Measurements from ENCODE around the gene ADAMTS15. TPM values are rescaled to one million over a fixed set of nuclear protein-coding genes. Genes with fewer than 3 reads are reported as not detected.

ADAMTS15 gene
- total and polyA plus RNA-seq, 2 experiments from 2014 or later, result 2.2 to 12.9 TPM

DNA sequence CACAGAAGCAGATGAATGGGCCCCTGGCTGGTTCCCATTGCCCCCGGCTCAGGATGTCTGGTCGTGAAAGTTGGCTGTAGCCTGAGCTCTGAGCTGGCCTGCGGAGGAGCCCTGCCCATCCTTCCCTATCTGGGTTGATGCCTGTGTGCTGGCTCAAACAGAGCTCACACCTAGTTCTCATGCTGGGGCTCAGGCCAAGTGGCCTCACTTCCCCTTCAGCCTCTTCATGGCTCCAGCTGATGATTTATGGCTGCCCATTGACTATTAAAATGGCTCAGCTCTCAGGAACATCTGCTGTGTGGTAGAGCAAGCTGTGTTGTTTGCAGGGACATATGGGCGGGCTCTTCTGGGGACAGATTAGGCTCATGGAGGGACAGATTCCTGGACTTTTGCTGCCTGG lies 64.7 kb downstream of the ADAMTS15 start:
- no peaks in the 10 kb centered on the region for H3K9me3 ChIP-seq (ENCODE audit: low read depth)
- H3K27ac ChIP-seq, result no peak overlapping the region
- H3K27me3 ChIP-seq, result no peaks in the 10 kb centered on the region
- no peak for DNase-seq (ENCODE audit: low read depth in 1 of 2, low spot score in 1 of 2)
- H3K36me3 ChIP-seq, result no peaks in the 10 kb centered on the region
- no peak overlapping the region for H3K4me3 ChIP-seq
- TF ChIP-seq, protein P1, sequence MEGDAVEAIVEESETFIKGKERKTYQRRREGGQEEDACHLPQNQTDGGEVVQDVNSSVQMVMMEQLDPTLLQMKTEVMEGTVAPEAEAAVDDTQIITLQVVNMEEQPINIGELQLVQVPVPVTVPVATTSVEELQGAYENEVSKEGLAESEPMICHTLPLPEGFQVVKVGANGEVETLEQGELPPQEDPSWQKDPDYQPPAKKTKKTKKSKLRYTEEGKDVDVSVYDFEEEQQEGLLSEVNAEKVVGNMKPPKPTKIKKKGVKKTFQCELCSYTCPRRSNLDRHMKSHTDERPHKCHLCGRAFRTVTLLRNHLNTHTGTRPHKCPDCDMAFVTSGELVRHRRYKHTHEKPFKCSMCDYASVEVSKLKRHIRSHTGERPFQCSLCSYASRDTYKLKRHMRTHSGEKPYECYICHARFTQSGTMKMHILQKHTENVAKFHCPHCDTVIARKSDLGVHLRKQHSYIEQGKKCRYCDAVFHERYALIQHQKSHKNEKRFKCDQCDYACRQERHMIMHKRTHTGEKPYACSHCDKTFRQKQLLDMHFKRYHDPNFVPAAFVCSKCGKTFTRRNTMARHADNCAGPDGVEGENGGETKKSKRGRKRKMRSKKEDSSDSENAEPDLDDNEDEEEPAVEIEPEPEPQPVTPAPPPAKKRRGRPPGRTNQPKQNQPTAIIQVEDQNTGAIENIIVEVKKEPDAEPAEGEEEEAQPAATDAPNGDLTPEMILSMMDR (IDR thresholded peaks at IDR 0.05; ENCODE audit: low read depth, low read length), result no peak
- H3K4me1 ChIP-seq (ENCODE audit: low read depth), result no peaks in the 10 kb centered on the region

DNA sequence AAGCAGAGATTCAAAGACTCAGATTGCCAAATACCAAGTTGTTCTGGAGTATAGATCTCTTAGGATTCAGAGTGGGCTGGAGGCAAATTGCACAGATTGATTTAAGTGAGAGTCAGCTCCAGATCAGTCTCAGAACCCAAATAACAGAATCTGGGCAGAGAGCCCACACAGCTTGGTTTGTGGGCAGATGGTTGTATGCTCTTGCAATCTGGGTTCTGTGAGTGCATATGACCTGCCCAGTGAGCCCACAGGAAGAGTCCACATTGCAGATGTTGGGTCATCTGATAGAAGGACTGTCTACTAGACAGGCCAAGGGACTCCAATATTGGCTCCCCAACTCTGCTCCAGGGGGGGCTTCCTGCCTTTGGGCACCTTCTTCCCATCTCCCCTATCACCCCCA lies 65.9 kb downstream of the ADAMTS15 start:
- H3K4me1 ChIP-seq (ENCODE audit: low read depth), result no peaks in the 10 kb centered on the region
- H3K9me3 ChIP-seq (ENCODE audit: low read depth), result no peaks in the 10 kb centered on the region
- H3K36me3 ChIP-seq, result no peaks in the 10 kb centered on the region
- DNase-seq (ENCODE audit: low read depth in 1 of 2, low spot score in 1 of 2), result peak in 1 of 2 donors; percentile 73
- H3K27ac ChIP-seq, result no peak overlapping the region
- H3K4me3 ChIP-seq, result no peak overlapping the region
- TF ChIP-seq, protein P1 (IDR thresholded peaks at IDR 0.05; ENCODE audit: low read depth, low read length), result no peak
- no peaks in the 10 kb centered on the region for H3K27me3 ChIP-seq

DNA sequence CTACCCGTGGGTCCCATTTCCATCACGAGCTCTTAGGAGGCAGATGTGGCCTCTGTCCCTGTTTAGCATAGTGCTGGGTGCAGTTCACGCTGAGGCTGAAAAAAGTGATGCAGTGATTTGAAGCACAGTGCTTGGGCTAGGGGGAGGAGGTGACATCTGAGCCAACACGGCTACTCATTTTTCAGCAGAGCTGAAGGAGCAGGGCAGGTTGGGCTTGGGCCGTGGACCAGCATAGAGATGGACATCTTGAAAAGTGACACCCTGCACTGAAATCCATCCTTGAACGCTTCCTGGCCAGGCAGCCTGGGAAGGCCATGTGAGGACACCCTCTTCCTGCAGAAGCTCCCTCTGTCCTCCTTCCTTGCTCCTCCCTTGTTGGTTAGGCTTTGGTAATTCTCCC lies 66.4 kb downstream of the ADAMTS15 start:
- no peak overlapping the region for H3K27ac ChIP-seq
- DNase-seq (ENCODE audit: low read depth in 1 of 2, low spot score in 1 of 2), result no peak
- H3K9me3 ChIP-seq (ENCODE audit: low read depth), result no peaks in the 10 kb centered on the region
- TF ChIP-seq, protein P1 (IDR thresholded peaks at IDR 0.05; ENCODE audit: low read depth, low read length), result no peak
- no peaks in the 10 kb centered on the region for H3K4me1 ChIP-seq (ENCODE audit: low read depth)
- no peaks in the 10 kb centered on the region for H3K36me3 ChIP-seq
- no peak overlapping the region for H3K4me3 ChIP-seq
- H3K27me3 ChIP-seq, result no peaks in the 10 kb centered on the region

DNA sequence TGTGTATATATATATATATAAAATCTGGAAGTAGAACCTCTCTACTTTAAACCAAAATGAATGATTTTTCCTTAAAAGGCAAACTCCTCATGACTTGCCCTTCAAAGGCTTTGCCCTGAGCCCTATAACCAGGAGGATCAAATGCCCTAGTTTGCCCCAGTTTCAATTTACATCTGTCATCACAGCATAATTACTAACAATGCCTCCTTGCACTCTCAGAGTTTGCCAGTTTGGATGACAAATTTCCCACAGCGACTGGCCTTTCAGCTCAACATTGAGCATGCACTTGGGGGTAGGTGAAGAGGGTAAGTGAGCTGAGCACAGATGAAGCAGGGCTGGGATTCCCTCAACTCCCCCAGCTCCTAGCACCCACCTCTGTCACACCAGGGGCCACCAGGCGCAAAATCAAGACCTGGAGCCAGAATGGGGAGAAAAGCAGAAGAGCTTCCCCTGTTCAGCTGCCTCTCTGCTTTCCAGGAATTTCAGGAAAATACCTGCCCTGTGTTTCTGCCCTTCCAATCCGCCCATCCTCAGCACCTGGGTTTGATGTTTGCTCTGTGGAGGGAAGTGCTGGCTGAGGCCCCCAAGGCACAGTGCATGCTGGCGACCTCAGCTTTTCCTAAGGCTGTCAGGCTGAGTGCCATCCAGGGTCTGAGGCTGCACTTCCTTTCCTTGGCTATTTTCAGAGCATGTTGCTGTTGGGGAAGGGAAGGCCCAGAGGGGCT lies 67.5 kb downstream of the ADAMTS15 start:
- no peak overlapping the region for H3K27ac ChIP-seq
- TF ChIP-seq, protein P1 (IDR thresholded peaks at IDR 0.05; ENCODE audit: low read depth, low read length), result no peak
- no peak overlapping the region for H3K4me3 ChIP-seq
- H3K36me3 ChIP-seq, result no peaks in the 10 kb centered on the region
- no peak for DNase-seq (ENCODE audit: low read depth in 1 of 2, low spot score in 1 of 2)
- no peaks in the 10 kb centered on the region for H3K9me3 ChIP-seq (ENCODE audit: low read depth)
- no peaks in the 10 kb centered on the region for H3K27me3 ChIP-seq
- H3K4me1 ChIP-seq (ENCODE audit: low read depth), result no peaks in the 10 kb centered on the region

DNA sequence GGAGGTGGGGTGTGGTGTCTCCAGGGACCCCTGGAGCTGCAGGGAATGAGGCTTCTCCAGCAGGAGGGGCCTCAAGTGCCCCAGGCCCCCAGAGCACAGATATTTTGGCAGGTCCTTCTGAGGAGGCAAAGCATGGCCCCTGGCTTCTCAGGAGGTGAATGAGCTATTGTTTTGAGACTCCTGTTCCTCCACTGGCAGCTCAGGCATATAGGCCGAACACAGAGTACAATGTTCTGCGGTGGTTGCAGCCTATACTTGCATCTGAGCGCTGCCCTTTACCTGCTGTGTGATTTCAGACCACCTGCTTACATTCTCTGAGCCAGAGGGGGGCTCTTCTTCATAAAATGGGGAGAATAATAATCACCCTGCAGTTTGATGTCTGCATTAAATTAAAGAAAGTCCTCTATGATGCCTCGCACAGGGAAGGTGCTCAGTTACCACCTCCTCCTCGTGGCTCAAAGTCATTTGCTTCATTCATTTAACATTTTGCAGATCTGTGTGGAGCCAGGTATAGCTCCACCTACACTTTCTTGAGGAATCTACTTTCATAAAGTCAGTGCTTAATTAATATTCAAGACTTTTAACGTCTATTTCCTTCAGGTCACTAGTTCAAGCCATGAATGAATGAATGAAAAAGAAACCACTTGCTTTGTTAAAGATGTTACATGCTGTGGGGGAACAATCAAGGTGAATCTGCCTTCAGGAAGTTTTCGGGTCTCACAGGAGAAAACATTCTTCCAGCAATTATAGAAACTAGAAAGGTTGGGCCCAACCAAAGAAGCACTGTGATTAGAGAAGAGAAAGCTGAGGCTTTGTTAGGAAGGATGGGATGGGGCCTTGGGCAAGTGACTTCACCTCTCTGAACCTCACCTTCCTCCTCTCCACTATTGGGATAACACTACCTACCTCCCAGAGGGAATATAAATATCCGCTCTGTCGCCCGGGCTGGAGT lies 68.4 kb downstream of the ADAMTS15 start:
- Histone ChIP-seq H3K27ac (no peak overlapping the region), H3K9me3 (ENCODE audit: low read depth) (no peaks in the 10 kb centered on the region), H3K4me3 (no peak overlapping the region), H3K4me1 (ENCODE audit: low read depth) (peaks cover under 1% of the 10 kb centered on the region), H3K27me3 (no peaks in the 10 kb centered on the region), H3K36me3 (no peaks in the 10 kb centered on the region)
- TF ChIP-seq, protein P1 (IDR thresholded peaks at IDR 0.05; ENCODE audit: low read depth, low read length), result no peak
- no peak for DNase-seq (ENCODE audit: low read depth in 1 of 2, low spot score in 1 of 2)
